ENCODE data around the gene MAML2.
"Not testable (repeated sequence)": the region's sequence is repeated elsewhere in the genome, so short reads cannot be mapped to it uniquely, and the experiment has no call there.

MAML2 gene

GRCh38 chr11:96204366-96204659 lies 138.7 kb downstream of the MAML2 start:
- no peak for DNase-seq

GRCh38 chr11:96203567-96204365 lies 139.2 kb downstream of the MAML2 start:
- DNase-seq: no peak

- DNase-seq: no peak
Measured at GRCh38 chr11:96200243-96200642, 142.8 kb downstream of the MAML2 start.

- no peak for DNase-seq
Measured at GRCh38 chr11:96199563-96200025, 143.4 kb downstream of the MAML2 start.

GRCh38 chr11:96197801-96198701 lies 144.9 kb downstream of the MAML2 start:
- no peak for DNase-seq

- no peak for DNase-seq
Measured at GRCh38 chr11:96197103-96197502, 145.9 kb downstream of the MAML2 start.

GRCh38 chr11:96196181-96196662 lies 146.8 kb downstream of the MAML2 start:
- DNase-seq: peak; percentile 33

GRCh38 chr11:96195671-96196070 lies 147.3 kb downstream of the MAML2 start:
- no peak for DNase-seq

GRCh38 chr11:96194581-96195374 lies 148.2 kb downstream of the MAML2 start:
- no peak for DNase-seq

- DNase-seq: no peak
Measured at GRCh38 chr11:96193745-96194443, 149.1 kb downstream of the MAML2 start.

GRCh38 chr11:96191752-96192151 lies 151.2 kb downstream of the MAML2 start:
- DNase-seq: no peak

GRCh38 chr11:96189351-96189750 lies 153.6 kb downstream of the MAML2 start:
- DNase-seq: no peak

- DNase-seq: no peak
Measured at GRCh38 chr11:96188243-96189006, 154.6 kb downstream of the MAML2 start.

GRCh38 chr11:96187822-96188221 lies 155.2 kb downstream of the MAML2 start:
- no peak for DNase-seq

GRCh38 chr11:96186806-96187205 lies 156.2 kb downstream of the MAML2 start:
- DNase-seq: no peak

GRCh38 chr11:96185220-96185768 lies 157.7 kb downstream of the MAML2 start:
- DNase-seq: peak; percentile 91

GRCh38 chr11:96180937-96181336 lies 162.1 kb downstream of the MAML2 start:
- not testable (repeated sequence) for DNase-seq

- DNase-seq: no peak
Measured at GRCh38 chr11:96180341-96180740, 162.7 kb downstream of the MAML2 start.

- no peak for DNase-seq
Measured at GRCh38 chr11:96179905-96180304, 163.1 kb downstream of the MAML2 start.

- DNase-seq: no peak
Measured at GRCh38 chr11:96178887-96179279, 164.1 kb downstream of the MAML2 start.

Data from NCI-H526 treated with DMSO at 0.1 percent for 48 hours (cell line).